ENCODE results near the gene MAP3K20. TPM values are rescaled to one million over a fixed set of nuclear protein-coding genes. Genes with fewer than 3 reads are reported as not detected.

Gene MAP3K20
- total and polyA plus RNA-seq, 2 donors = 11.2 to 15.1 TPM

- peaks cover 23 to 32% of the 10 kb centered on the region in 2 donors for H3K4me1 ChIP-seq (ENCODE audit: control insufficient read depth in 2 of 2, insufficient read depth in 2 of 2, low read length in 2 of 2)
- WGBS = 95% methylated on average over 1 of the region's 1 CpG
- no peaks in the 10 kb centered on the region for H3K9me3 ChIP-seq (ENCODE audit: control insufficient read depth in 2 of 2, insufficient read depth in 1 of 2, low read length in 1 of 2)
- H3K36me3 ChIP-seq (ENCODE audit: control insufficient read depth in 2 of 2, insufficient read depth in 2 of 2, low read length in 1 of 2) = peaks cover 0 to 11% of the 10 kb centered on the region in 2 donors
- H3K4me3 ChIP-seq (ENCODE audit: low read length in 2 of 2) = no peak overlapping the region
- DNase-seq (ENCODE audit: low read depth in 6 of 9, low spot score in 9 of 9) = no peak
- H3K27me3 ChIP-seq (ENCODE audit: control insufficient read depth in 2 of 2, insufficient read depth in 1 of 2, low read length in 1 of 2) = no peaks in the 10 kb centered on the region
- H3K27ac ChIP-seq (ENCODE audit: low read depth in 1 of 2, low read length in 1 of 2) = peak overlapping the region in 1 of 2 donors; percentile 60
These were observed 155.8 kb downstream of the MAP3K20 start for GRCh38 chr2:173231465-173231864.

GRCh38 chr2:173232956-173233744, 157.5 kb downstream of the MAP3K20 start:
- Histone ChIP-seq H3K27me3 (ENCODE audit: control insufficient read depth in 2 of 2, insufficient read depth in 1 of 2, low read length in 1 of 2) (no peaks in the 10 kb centered on the region), H3K4me1 (ENCODE audit: control insufficient read depth in 2 of 2, insufficient read depth in 2 of 2, low read length in 2 of 2) (peaks cover 23 to 32% of the 10 kb centered on the region in 2 donors), H3K4me3 (ENCODE audit: low read length in 2 of 2) (no peak overlapping the region), H3K27ac (ENCODE audit: low read depth in 1 of 2, low read length in 1 of 2) (peak overlapping the region in 1 of 2 donors; percentile 38), H3K9me3 (ENCODE audit: control insufficient read depth in 2 of 2, insufficient read depth in 1 of 2, low read length in 1 of 2) (no peaks in the 10 kb centered on the region), H3K36me3 (ENCODE audit: control insufficient read depth in 2 of 2, insufficient read depth in 2 of 2, low read length in 1 of 2) (peaks cover 0 to 11% of the 10 kb centered on the region in 2 donors)
- 81% methylated on average over 5 of the region's 5 CpGs for WGBS
- DNase-seq (ENCODE audit: low read depth in 6 of 9, low spot score in 9 of 9) = peak in 1 of 9 donors; percentile 34

GRCh38 chr2:173235947-173236803, 160.5 kb downstream of the MAP3K20 start:
- peaks cover 0 to 16% of the 10 kb centered on the region in 2 donors for H3K36me3 ChIP-seq (ENCODE audit: control insufficient read depth in 2 of 2, insufficient read depth in 2 of 2, low read length in 1 of 2)

GRCh38 chr2:173238385-173238784, 162.7 kb downstream of the MAP3K20 start:
- 99% methylated on average over 4 of the region's 4 CpGs for WGBS
- DNase-seq (ENCODE audit: low read depth in 6 of 9, low spot score in 9 of 9) = no peak
- Histone ChIP-seq H3K4me1 (ENCODE audit: control insufficient read depth in 2 of 2, insufficient read depth in 2 of 2, low read length in 2 of 2) (peaks cover 0 to 2% of the 10 kb centered on the region in 2 donors), H3K27ac (ENCODE audit: low read depth in 1 of 2, low read length in 1 of 2) (no peak overlapping the region), H3K4me3 (ENCODE audit: low read length in 2 of 2) (no peak overlapping the region), H3K36me3 (ENCODE audit: control insufficient read depth in 2 of 2, insufficient read depth in 2 of 2, low read length in 1 of 2) (peaks cover 0 to 8% of the 10 kb centered on the region in 2 donors), H3K27me3 (ENCODE audit: control insufficient read depth in 2 of 2, insufficient read depth in 1 of 2, low read length in 1 of 2) (no peaks in the 10 kb centered on the region), H3K9me3 (ENCODE audit: control insufficient read depth in 2 of 2, insufficient read depth in 1 of 2, low read length in 1 of 2) (no peaks in the 10 kb centered on the region)

More at GRCh38 chr2:173235947-173236803, 160.5 kb downstream of the MAP3K20 start:
- WGBS = over 99% methylated on average over 5 of the region's 5 CpGs
- Histone ChIP-seq H3K9me3 (ENCODE audit: control insufficient read depth in 2 of 2, insufficient read depth in 1 of 2, low read length in 1 of 2) (no peaks in the 10 kb centered on the region), H3K27ac (ENCODE audit: low read depth in 1 of 2, low read length in 1 of 2) (no peak overlapping the region), H3K4me3 (ENCODE audit: low read length in 2 of 2) (no peak overlapping the region), H3K4me1 (ENCODE audit: control insufficient read depth in 2 of 2, insufficient read depth in 2 of 2, low read length in 2 of 2) (peaks cover 14% of the 10 kb centered on the region in 2 donors), H3K27me3 (ENCODE audit: control insufficient read depth in 2 of 2, insufficient read depth in 1 of 2, low read length in 1 of 2) (no peaks in the 10 kb centered on the region)
- no peak for DNase-seq (ENCODE audit: low read depth in 6 of 9, low spot score in 9 of 9)

- WGBS = 97% methylated on average over 3 of the region's 3 CpGs
- H3K27me3 ChIP-seq (ENCODE audit: control insufficient read depth in 2 of 2, insufficient read depth in 1 of 2, low read length in 1 of 2) = no peaks in the 10 kb centered on the region
These were observed 163.2 kb downstream of the MAP3K20 start for GRCh38 chr2:173238831-173239230.

GRCh38 chr2:173239644-173240043, 164.0 kb downstream of the MAP3K20 start:
- DNase-seq (ENCODE audit: low read depth in 6 of 9, low spot score in 9 of 9) = no peak
- Histone ChIP-seq H3K36me3 (ENCODE audit: control insufficient read depth in 2 of 2, insufficient read depth in 2 of 2, low read length in 1 of 2) (peaks cover 0 to 5% of the 10 kb centered on the region in 2 donors), H3K9me3 (ENCODE audit: control insufficient read depth in 2 of 2, insufficient read depth in 1 of 2, low read length in 1 of 2) (no peaks in the 10 kb centered on the region), H3K27ac (ENCODE audit: low read depth in 1 of 2, low read length in 1 of 2) (no peak overlapping the region), H3K4me3 (ENCODE audit: low read length in 2 of 2) (no peak overlapping the region), H3K27me3 (ENCODE audit: control insufficient read depth in 2 of 2, insufficient read depth in 1 of 2, low read length in 1 of 2) (no peaks in the 10 kb centered on the region), H3K4me1 (ENCODE audit: control insufficient read depth in 2 of 2, insufficient read depth in 2 of 2, low read length in 2 of 2) (no peaks in the 10 kb centered on the region)
- 96% methylated on average over 2 of the region's 2 CpGs for WGBS

More at GRCh38 chr2:173238831-173239230, 163.2 kb downstream of the MAP3K20 start:
- DNase-seq (ENCODE audit: low read depth in 6 of 9, low spot score in 9 of 9) = no peak
- no peak overlapping the region for H3K4me3 ChIP-seq (ENCODE audit: low read length in 2 of 2)
- peaks cover 0 to 5% of the 10 kb centered on the region in 2 donors for H3K36me3 ChIP-seq (ENCODE audit: control insufficient read depth in 2 of 2, insufficient read depth in 2 of 2, low read length in 1 of 2)
- H3K9me3 ChIP-seq (ENCODE audit: control insufficient read depth in 2 of 2, insufficient read depth in 1 of 2, low read length in 1 of 2) = no peaks in the 10 kb centered on the region
- no peak overlapping the region for H3K27ac ChIP-seq (ENCODE audit: low read depth in 1 of 2, low read length in 1 of 2)
- no peaks in the 10 kb centered on the region for H3K4me1 ChIP-seq (ENCODE audit: control insufficient read depth in 2 of 2, insufficient read depth in 2 of 2, low read length in 2 of 2)

- Histone ChIP-seq H3K9me3 (ENCODE audit: control insufficient read depth in 2 of 2, insufficient read depth in 1 of 2, low read length in 1 of 2) (no peaks in the 10 kb centered on the region), H3K4me3 (ENCODE audit: low read length in 2 of 2) (no peak overlapping the region), H3K27ac (ENCODE audit: low read depth in 1 of 2, low read length in 1 of 2) (no peak overlapping the region), H3K4me1 (ENCODE audit: control insufficient read depth in 2 of 2, insufficient read depth in 2 of 2, low read length in 2 of 2) (no peaks in the 10 kb centered on the region), H3K27me3 (ENCODE audit: control insufficient read depth in 2 of 2, insufficient read depth in 1 of 2, low read length in 1 of 2) (no peaks in the 10 kb centered on the region), H3K36me3 (ENCODE audit: control insufficient read depth in 2 of 2, insufficient read depth in 2 of 2, low read length in 1 of 2) (peaks cover 0 to 5% of the 10 kb centered on the region in 2 donors)
- WGBS = 96% methylated on average over 2 of the region's 2 CpGs
- DNase-seq (ENCODE audit: low read depth in 6 of 9, low spot score in 9 of 9) = no peak
These were observed 164.4 kb downstream of the MAP3K20 start for GRCh38 chr2:173240083-173240482.

- Histone ChIP-seq H3K9me3 (ENCODE audit: control insufficient read depth in 2 of 2, insufficient read depth in 1 of 2, low read length in 1 of 2) (no peaks in the 10 kb centered on the region), H3K4me1 (ENCODE audit: control insufficient read depth in 2 of 2, insufficient read depth in 2 of 2, low read length in 2 of 2) (no peaks in the 10 kb centered on the region), H3K4me3 (ENCODE audit: low read length in 2 of 2) (no peak overlapping the region), H3K27me3 (ENCODE audit: control insufficient read depth in 2 of 2, insufficient read depth in 1 of 2, low read length in 1 of 2) (no peaks in the 10 kb centered on the region), H3K36me3 (ENCODE audit: control insufficient read depth in 2 of 2, insufficient read depth in 2 of 2, low read length in 1 of 2) (peaks cover 0 to 5% of the 10 kb centered on the region in 2 donors), H3K27ac (ENCODE audit: low read depth in 1 of 2, low read length in 1 of 2) (no peak overlapping the region)
- 97% methylated on average over 1 of the region's 1 CpG for WGBS
- no peak for DNase-seq (ENCODE audit: low read depth in 6 of 9, low spot score in 9 of 9)
These were observed 166.0 kb downstream of the MAP3K20 start for GRCh38 chr2:173241643-173242042.

GRCh38 chr2:173247156-173247555, 171.5 kb downstream of the MAP3K20 start:
- DNase-seq (ENCODE audit: low read depth in 6 of 9, low spot score in 9 of 9) = no peak
- 96% methylated on average over 2 of the region's 2 CpGs for WGBS
- Histone ChIP-seq H3K4me1 (ENCODE audit: control insufficient read depth in 2 of 2, insufficient read depth in 2 of 2, low read length in 2 of 2) (no peaks in the 10 kb centered on the region), H3K36me3 (ENCODE audit: control insufficient read depth in 2 of 2, insufficient read depth in 2 of 2, low read length in 1 of 2) (no peaks in the 10 kb centered on the region), H3K9me3 (ENCODE audit: control insufficient read depth in 2 of 2, insufficient read depth in 1 of 2, low read length in 1 of 2) (no peaks in the 10 kb centered on the region), H3K4me3 (ENCODE audit: low read length in 2 of 2) (no peak overlapping the region), H3K27ac (ENCODE audit: low read depth in 1 of 2, low read length in 1 of 2) (no peak overlapping the region), H3K27me3 (ENCODE audit: control insufficient read depth in 2 of 2, insufficient read depth in 1 of 2, low read length in 1 of 2) (no peaks in the 10 kb centered on the region)

Data from thymus (tissue), 11 donors.